KOPT-K1 (cell line): ENCODE data around the gene RHOB.

Source experiments
- H3K27ac ChIP-seq: fragments of 200-600 bp; sonication (generic); 2 replicates; pipeline ENCODE4 v1.5.1; 2016; ENCODE audit warnings: antibody characterized with exemption, mild to moderate bottlenecking, low read depth, low read length; ENCODE audit not compliant: poor library complexity, severe bottlenecking
- H3K36me3 ChIP-seq: fragments of 200-600 bp; sonication (generic); 2 replicates; pipeline ENCODE4 v1.5.1; 2017; ENCODE audit warnings: antibody characterized with exemption, mild to moderate bottlenecking, low read length, moderate library complexity; ENCODE audit not compliant: insufficient read depth
- H3K9me3 ChIP-seq: fragments of 200-600 bp; sonication (generic); 2 replicates; pipeline ENCODE4 v1.5.1; 2017; ENCODE audit warnings: antibody characterized with exemption, low read length, mild to moderate bottlenecking; ENCODE audit not compliant: insufficient read depth, poor library complexity, severe bottlenecking

The RHOB gene

DNA sequence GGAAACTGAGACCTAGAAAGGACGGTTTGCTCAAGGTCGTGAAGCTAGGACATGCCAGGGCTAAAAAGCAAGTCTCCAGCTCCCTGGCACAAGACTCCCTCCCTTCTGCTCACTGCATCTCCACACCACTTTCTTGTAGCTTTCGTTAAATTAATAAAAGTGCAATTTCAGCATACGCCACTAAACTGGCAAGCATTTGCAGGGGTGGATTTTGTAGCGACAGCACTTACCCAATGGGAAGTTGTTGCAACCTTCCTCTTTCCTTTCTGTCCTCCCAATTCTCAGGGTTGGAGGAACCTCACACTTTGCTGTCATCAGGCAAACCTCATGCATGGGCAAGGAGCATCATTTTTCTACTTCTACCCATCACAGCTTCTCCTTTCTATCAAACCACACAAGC, 7.4 kb upstream of the RHOB start:
- Histone ChIP-seq H3K36me3 (no peaks in the 10 kb centered on the region), H3K27ac (no peak overlapping the region), H3K9me3 (no peaks in the 10 kb centered on the region)

GRCh38 chr2:20440001-20440560, 6.8 kb upstream of the RHOB start:
- H3K9me3 ChIP-seq, result no peaks in the 10 kb centered on the region
- H3K27ac ChIP-seq, result no peak overlapping the region
- H3K36me3 ChIP-seq, result no peaks in the 10 kb centered on the region

- Histone ChIP-seq H3K27ac (no peak overlapping the region), H3K36me3 (no peaks in the 10 kb centered on the region), H3K9me3 (no peaks in the 10 kb centered on the region)
Observed at GRCh38 chr2:20443276-20443920, 3.5 kb upstream of the RHOB start.

DNA sequence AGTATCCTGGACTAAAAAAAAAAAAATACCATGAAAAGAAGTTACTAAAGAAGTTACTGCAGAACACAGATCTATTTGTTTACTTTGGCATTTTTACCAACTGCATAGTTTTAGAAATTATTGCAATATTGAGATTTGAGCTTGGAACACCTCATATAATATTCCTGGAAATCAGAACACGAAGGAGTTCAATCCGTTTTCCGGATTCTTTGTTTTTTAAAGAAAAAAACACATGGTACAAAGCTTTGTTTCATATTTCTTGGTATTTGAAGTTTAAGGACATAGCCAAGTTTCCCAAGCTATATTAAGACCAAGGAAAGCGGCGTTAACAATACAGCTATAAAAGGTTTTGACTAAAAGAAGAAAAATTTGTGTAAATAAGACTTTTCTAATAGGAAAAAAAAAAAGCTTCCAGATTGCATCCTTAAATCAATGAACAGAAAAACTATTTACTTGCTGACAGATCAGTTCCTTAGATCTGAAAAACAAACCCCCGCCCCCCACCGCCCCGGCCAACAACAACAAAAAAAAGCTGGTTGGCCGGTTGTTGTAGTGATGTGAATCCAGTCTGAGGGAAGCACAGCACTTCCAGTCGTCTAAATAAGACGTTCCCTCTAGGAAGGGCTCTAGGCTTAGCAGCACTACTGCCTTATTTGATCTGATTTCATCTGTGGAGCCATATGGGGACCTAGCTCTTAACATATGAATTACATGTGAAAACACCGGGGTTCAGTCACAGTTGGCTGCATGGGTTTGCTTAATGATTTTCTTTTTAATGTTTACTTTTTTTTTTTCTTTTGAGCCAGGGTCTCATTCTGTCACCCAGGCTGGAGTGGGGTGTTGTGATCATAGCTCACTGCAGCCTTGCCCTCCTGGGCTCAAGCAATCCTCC, 2.5 kb upstream of the RHOB start:
- H3K36me3 ChIP-seq, result no peaks in the 10 kb centered on the region
- no peaks in the 10 kb centered on the region for H3K9me3 ChIP-seq
- no peak overlapping the region for H3K27ac ChIP-seq

DNA sequence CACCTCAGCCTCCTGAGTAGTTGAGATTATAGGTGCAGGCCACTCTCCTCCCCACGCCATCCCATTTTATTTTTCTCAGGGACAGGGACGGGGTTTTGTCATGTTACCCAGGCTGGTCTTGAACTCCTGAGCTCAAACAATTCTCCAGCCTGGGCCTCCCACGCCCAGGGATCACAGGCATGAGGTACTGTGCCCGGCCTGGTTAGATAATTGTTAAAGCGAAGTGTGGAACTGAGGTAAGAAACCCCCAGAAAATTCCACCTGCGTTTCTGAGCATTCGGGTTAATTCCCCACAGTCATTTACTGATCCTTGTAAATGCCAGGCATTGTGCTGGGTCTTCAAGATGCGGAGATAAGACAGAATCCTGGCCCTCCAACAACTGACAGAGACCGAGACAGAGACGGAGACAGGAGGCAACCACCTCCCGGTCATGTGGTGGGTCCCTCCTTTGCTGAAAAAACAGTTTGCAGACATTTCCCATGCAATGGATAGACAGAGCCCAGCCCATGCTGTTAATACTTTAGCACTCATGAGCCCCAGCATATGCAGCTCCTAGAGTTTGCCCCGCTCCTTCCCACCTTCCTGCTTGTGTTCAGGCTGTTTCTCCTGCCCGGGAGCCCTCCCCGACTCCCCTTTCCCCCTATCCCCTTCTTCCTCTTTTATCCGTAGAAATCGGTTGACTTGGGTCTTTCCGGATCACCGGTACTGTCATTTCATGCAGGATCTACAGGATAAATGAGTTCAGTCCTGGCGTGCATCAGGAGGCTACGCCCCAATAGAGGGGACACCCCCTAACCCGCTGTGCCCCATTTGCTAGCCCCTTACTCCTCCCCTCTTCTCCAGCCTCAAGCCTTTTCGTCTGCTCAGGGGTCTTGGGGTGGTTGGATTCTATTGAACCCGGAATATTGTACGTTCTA, 1.6 kb upstream of the RHOB start:
- Histone ChIP-seq H3K36me3 (no peaks in the 10 kb centered on the region), H3K9me3 (no peaks in the 10 kb centered on the region), H3K27ac (no peak overlapping the region)

- Histone ChIP-seq H3K9me3 (no peaks in the 10 kb centered on the region), H3K27ac (no peak overlapping the region), H3K36me3 (no peaks in the 10 kb centered on the region)
Observed at GRCh38 chr2:20446255-20446916, 488 bp upstream of the RHOB start.

DNA sequence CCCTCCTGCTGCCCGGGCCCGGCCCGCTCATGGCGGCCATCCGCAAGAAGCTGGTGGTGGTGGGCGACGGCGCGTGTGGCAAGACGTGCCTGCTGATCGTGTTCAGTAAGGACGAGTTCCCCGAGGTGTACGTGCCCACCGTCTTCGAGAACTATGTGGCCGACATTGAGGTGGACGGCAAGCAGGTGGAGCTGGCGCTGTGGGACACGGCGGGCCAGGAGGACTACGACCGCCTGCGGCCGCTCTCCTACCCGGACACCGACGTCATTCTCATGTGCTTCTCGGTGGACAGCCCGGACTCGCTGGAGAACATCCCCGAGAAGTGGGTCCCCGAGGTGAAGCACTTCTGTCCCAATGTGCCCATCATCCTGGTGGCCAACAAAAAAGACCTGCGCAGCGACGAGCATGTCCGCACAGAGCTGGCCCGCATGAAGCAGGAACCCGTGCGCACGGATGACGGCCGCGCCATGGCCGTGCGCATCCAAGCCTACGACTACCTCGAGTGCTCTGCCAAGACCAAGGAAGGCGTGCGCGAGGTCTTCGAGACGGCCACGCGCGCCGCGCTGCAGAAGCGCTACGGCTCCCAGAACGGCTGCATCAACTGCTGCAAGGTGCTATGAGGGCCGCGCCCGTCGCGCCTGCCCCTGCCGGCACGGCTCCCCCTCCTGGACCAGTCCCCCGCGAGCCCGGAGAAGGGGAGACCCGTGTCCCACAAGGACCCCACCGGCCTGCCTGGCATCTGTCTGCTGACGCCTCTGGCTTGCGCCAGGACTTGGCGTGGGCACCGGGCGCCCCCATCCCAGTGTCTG, 767 bp downstream of the RHOB start:
- no peaks in the 10 kb centered on the region for H3K9me3 ChIP-seq
- H3K27ac ChIP-seq, result no peak overlapping the region
- no peaks in the 10 kb centered on the region for H3K36me3 ChIP-seq

- Histone ChIP-seq H3K9me3 (no peaks in the 10 kb centered on the region), H3K36me3 (no peaks in the 10 kb centered on the region), H3K27ac (no peak overlapping the region)
Observed at GRCh38 chr2:20448246-20448976, 1.5 kb downstream of the RHOB start.

- no peaks in the 10 kb centered on the region for H3K9me3 ChIP-seq
- H3K36me3 ChIP-seq, result no peaks in the 10 kb centered on the region
- no peak overlapping the region for H3K27ac ChIP-seq
Observed at GRCh38 chr2:20448977-20449306, 2.1 kb downstream of the RHOB start.

GRCh38 chr2:20449501-20450200, 2.8 kb downstream of the RHOB start:
- no peaks in the 10 kb centered on the region for H3K36me3 ChIP-seq
- H3K9me3 ChIP-seq, result no peaks in the 10 kb centered on the region
- H3K27ac ChIP-seq, result no peak overlapping the region

- Histone ChIP-seq H3K36me3 (no peaks in the 10 kb centered on the region), H3K27ac (no peak overlapping the region), H3K9me3 (no peaks in the 10 kb centered on the region)
Observed at GRCh38 chr2:20450201-20450999, 3.5 kb downstream of the RHOB start.

DNA sequence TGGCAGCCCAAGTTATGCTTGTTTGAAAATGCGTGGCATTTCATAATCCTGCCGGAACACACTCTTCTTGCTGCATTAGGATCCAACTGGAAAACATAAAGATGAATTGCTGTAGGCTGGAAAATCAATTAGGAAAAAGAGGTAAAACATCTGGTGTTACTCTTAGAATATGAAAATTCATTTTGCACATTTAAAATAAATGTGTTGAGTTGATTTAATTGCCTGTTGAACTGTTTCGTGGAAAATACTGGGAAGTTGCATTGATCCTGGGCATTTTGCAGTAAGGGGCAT, 4.1 kb downstream of the RHOB start:
- Histone ChIP-seq H3K36me3 (no peaks in the 10 kb centered on the region), H3K9me3 (no peaks in the 10 kb centered on the region), H3K27ac (no peak overlapping the region)
